Gastrocnemius medialis (tissue), 4 donors: ENCODE results near the gene PKM.

Source experiments
- POLR2A ChIP-seq, 2 donors: fragments of 450-650 bp; IDR thresholded peaks; one replicate each; pipeline ENCODE4 v1.6.1; 2017; ENCODE audit warnings: antibody characterized with exemption in 2 of 2, mild to moderate bottlenecking in 2 of 2, moderate library complexity in 2 of 2
- TF ChIP-seq, protein P1 (sequence below), 5 experiments: fragments of 450-650 bp in 3 of 5; fragments of 200-600 bp in 2 of 5; sonication (generic) in 2 of 5; IDR thresholded peaks in 4 of 5; conservative IDR thresholded peaks in 1 of 5; 1 replicate in 4 of 5; 2 replicates in 1 of 5; pipeline ENCODE4 v1.5.1; 2016 to 2019; ENCODE audit warnings: antibody characterized with exemption in 5 of 5, mild to moderate bottlenecking in 3 of 5, moderate library complexity in 3 of 5

DNA sequence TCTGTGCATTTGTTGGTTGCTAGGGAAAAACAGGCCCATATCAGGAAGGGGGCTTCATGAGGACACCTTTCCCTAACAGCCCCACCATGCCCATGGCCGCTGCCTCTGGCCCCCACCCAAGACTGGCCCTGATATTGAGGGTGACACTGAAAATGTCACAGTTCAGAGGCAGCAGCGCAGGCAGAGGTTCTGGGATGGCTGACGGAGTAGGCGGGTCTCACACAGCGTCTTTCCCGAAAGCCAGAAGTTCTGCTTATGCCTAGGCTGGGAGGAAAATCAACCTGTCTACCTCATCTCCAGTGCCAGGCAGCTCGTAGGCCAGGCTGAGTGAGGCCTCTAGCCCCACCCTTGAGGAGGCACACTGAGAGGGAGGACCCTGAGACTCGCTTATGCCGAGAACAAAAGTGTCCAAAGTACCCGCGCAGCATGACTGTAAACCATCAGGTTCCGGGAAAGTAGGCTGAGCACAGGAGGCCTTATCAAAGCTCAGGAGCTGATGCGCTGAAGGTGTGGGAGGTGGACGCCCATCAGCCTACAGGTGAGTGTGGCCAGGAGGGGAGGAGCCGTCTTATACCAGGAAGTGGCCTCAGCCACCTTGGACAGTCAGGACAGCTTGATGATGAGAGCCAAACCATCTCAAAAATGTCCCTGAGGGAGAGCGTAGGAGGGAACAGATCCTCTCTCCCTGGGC is 60.9 kb downstream of the PKM start:
- TF ChIP-seq POLR2A (IDR thresholded peaks at IDR 0.05), result no peak
- TF ChIP-seq, protein P1, sequence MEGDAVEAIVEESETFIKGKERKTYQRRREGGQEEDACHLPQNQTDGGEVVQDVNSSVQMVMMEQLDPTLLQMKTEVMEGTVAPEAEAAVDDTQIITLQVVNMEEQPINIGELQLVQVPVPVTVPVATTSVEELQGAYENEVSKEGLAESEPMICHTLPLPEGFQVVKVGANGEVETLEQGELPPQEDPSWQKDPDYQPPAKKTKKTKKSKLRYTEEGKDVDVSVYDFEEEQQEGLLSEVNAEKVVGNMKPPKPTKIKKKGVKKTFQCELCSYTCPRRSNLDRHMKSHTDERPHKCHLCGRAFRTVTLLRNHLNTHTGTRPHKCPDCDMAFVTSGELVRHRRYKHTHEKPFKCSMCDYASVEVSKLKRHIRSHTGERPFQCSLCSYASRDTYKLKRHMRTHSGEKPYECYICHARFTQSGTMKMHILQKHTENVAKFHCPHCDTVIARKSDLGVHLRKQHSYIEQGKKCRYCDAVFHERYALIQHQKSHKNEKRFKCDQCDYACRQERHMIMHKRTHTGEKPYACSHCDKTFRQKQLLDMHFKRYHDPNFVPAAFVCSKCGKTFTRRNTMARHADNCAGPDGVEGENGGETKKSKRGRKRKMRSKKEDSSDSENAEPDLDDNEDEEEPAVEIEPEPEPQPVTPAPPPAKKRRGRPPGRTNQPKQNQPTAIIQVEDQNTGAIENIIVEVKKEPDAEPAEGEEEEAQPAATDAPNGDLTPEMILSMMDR (IDR thresholded peaks at IDR 0.05 in 4 of 5, conservative IDR thresholded peaks at IDR 0.05 in 1 of 5), result no peak
